ENCODE measurements around the gene ZSCAN5B. TPM values are rescaled to one million over a fixed set of nuclear protein-coding genes. Genes with fewer than 3 reads are reported as not detected.

The ZSCAN5B gene
- total RNA-seq, 2 experiments from 2014 or later, result not detected

Other genes with a start within 250 kb of the ZSCAN5B start
- not detected for gene NLRP8, start 250.0 kb downstream of the ZSCAN5B start, total RNA-seq
- gene NLRP5, start 211.0 kb downstream of the ZSCAN5B start, total RNA-seq, result not detected
- gene ZNF787, start 76.5 kb downstream of the ZSCAN5B start, total RNA-seq, result 10 to 100 TPM; 34.7 to 36.7 TPM
- gene ZNF444, start 56.5 kb downstream of the ZSCAN5B start, total RNA-seq, result 10 to 100 TPM; 29.3 to 32.5 TPM
- gene GALP, start 21.8 kb downstream of the ZSCAN5B start, total RNA-seq, result not detected
- gene ZSCAN5C, start 4.5 kb upstream of the ZSCAN5B start, total RNA-seq, result not detected
- gene EDDM13, start 75.0 kb upstream of the ZSCAN5B start, total RNA-seq, result under 1 TPM in 1 of 2 experiments, not detected in 1; 0.67 TPM
- gene ZSCAN5A, start 117.1 kb upstream of the ZSCAN5B start, total RNA-seq, result 1 to 10 TPM; 5.9 to 8.6 TPM
- 1 to 10 TPM; 1.9 to 3.3 TPM for gene ZNF582, start 195.8 kb upstream of the ZSCAN5B start, total RNA-seq
- gene ZNF583, start 206.5 kb upstream of the ZSCAN5B start, total RNA-seq, result 1 to 10 TPM; 3.5 to 3.6 TPM

Data from activated CD8-positive, alpha-beta memory T cell treated with anti-CD3 and anti-CD28 coated beads, Interleukin-2, amount 10 ng/mL, durations not matched to agents 7 days and 5 days (primary cell).